DND-41 (cell line): ENCODE measurements around the gene PDIA2.

Experiments used
- ATAC-seq: fragments of 200-7000 bp; cut with Tn5 transposase; 3 replicates; pipeline ENCODE4 v1.9.1; 2021; ENCODE audit warnings: low read depth; ENCODE audit not compliant: insufficient read depth
- DNase-seq: peaks from one replicate; pipeline ENCODE4 v3.0.0-alpha.2; 2020
- H2AFZ ChIP-seq: 2 replicates; pipeline ENCODE4 v1.6.0; 2012; ENCODE audit warnings: low read depth, low read length
- H3K27ac ChIP-seq: 2 replicates; pipeline ENCODE4 v1.5.1; 2012; ENCODE audit warnings: low read length, inconsistent platforms
- H3K27me3 ChIP-seq: fragments of 200-600 bp; sonication (generic); 2 replicates; pipeline ENCODE4 v1.6.0; 2012; ENCODE audit warnings: low read length, mild to moderate bottlenecking, inconsistent platforms; ENCODE audit not compliant: insufficient read depth, poor library complexity
- H3K36me3 ChIP-seq: 2 replicates; pipeline ENCODE4 v1.5.1; 2012; ENCODE audit warnings: low read length, inconsistent platforms; ENCODE audit not compliant: insufficient read depth
- H3K4me1 ChIP-seq: 2 replicates; pipeline ENCODE4 v1.5.1; 2012; ENCODE audit warnings: mild to moderate bottlenecking, low read length; ENCODE audit not compliant: insufficient read depth
- H3K4me2 ChIP-seq: 2 replicates; pipeline ENCODE4 v1.6.0; 2012; ENCODE audit warnings: mild to moderate bottlenecking, moderate library complexity, low read length, inconsistent platforms; ENCODE audit not compliant: insufficient read depth
- H3K4me3 ChIP-seq, 2 experiments: fragments of 200-600 bp in 1 of 2; shearing (Covaris generic) in 1 of 2; 2 replicates each; pipeline ENCODE4 v1.5.1; 2012 to 2016; ENCODE audit warnings: inconsistent platforms in 2 of 2, low read length in 2 of 2, mild to moderate bottlenecking in 2 of 2, low read depth in 1 of 2, moderate library complexity in 1 of 2
- H3K79me2 ChIP-seq: 2 replicates; pipeline ENCODE4 v1.6.0; 2012; ENCODE audit warnings: low read length, inconsistent platforms; ENCODE audit not compliant: insufficient read depth
- H3K9ac ChIP-seq: 2 replicates; pipeline ENCODE4 v1.6.0; 2012; ENCODE audit warnings: low read depth, mild to moderate bottlenecking, inconsistent platforms, low read length, moderate library complexity
- H3K9me3 ChIP-seq: 2 replicates; pipeline ENCODE4 v1.5.1; 2012; ENCODE audit warnings: low read length, moderate library complexity, mild to moderate bottlenecking, inconsistent platforms; ENCODE audit not compliant: insufficient read depth, severe bottlenecking
- H4K20me1 ChIP-seq: 2 replicates; pipeline ENCODE4 v1.6.0; 2012; ENCODE audit warnings: low read length; ENCODE audit not compliant: insufficient read depth
- CTCF ChIP-seq: IDR thresholded peaks from 2 replicates; pipeline ENCODE4 v1.5.1; 2012; ENCODE audit warnings: borderline replicate concordance, low read length, moderate library complexity, mild to moderate bottlenecking; ENCODE audit not compliant: poor library complexity, severe bottlenecking; ENCODE audit errors: extremely low read depth
- EZH2 ChIP-seq: IDR thresholded peaks from 3 replicates; pipeline ENCODE4 v1.6.1; 2012; ENCODE audit warnings: borderline replicate concordance, low read depth, mild to moderate bottlenecking, moderate library complexity, low read length, inconsistent platforms; ENCODE audit not compliant: severe bottlenecking

Gene PDIA2

DNA sequence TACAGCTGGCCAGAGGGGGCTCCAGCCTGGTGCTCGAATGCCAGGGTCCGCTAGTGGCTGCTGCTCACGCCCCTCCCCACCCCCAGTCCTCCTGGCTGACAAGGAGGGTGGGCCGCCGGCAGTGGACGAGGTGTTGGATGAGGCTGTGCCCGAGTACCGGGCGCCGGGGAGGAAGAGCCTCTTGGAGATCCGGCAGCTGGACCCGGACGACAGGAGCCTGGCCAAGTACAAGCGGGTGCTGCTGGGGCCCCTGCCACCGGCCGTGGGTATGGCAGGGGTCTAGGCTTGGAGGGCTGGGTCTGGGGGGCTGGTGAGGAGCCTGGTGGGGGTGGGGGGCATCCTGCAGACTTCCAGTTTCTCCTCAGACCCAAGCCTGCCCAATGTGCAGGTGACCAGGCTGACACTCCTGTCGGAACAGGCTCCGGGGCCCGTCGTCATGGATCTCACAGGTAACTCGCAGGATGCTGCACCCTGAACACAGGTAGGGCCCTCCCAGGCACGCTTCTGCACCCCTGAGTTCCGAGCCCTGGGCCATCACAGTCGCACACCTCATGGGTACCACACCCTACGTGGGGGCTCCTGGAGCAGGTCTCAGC, 1.2 kb upstream of the PDIA2 start:
- H4K20me1 ChIP-seq = no peaks in the 10 kb centered on the region; the same call in 1 of the 2 replicates
- no peak overlapping the region for H3K4me2 ChIP-seq
- H3K4me1 ChIP-seq = peaks cover 3% of the 10 kb centered on the region; the same call in 1 of the 2 replicates
- TF ChIP-seq CTCF (no peak), EZH2 (no peak)
- H3K9ac ChIP-seq = no peak overlapping the region
- ATAC-seq (no peak), DNase-seq (no peak)
- no peaks in the 10 kb centered on the region for H3K27me3 ChIP-seq
- no peak overlapping the region for H3K27ac ChIP-seq
- H3K36me3 ChIP-seq = peaks cover 6% of the 10 kb centered on the region
- no peaks in the 10 kb centered on the region for H3K79me2 ChIP-seq
- no peak overlapping the region for H2AFZ ChIP-seq
- H3K4me3 ChIP-seq = no peak overlapping the region
- H3K9me3 ChIP-seq = no peaks in the 10 kb centered on the region

GRCh38 chr16:282491-282890, 473 bp upstream of the PDIA2 start:
- H3K9me3 ChIP-seq = no peaks in the 10 kb centered on the region

GRCh38 chr16:284204-285120, 1.5 kb downstream of the PDIA2 start:
- Histone ChIP-seq H3K4me3 (no peak overlapping the region), H2AFZ (no peak overlapping the region), H3K36me3 (peaks cover 32% of the 10 kb centered on the region), H3K4me1 (no peaks in the 10 kb centered on the region), H4K20me1 (peaks cover 5% of the 10 kb centered on the region; the same call in 1 of the 2 replicates), H3K27me3 (no peaks in the 10 kb centered on the region), H3K4me2 (no peak overlapping the region), H3K9me3 (no peaks in the 10 kb centered on the region), H3K27ac (no peak overlapping the region), H3K79me2 (no peaks in the 10 kb centered on the region), H3K9ac (no peak overlapping the region)
- no peak for DNase-seq
- ATAC-seq = no peak
- TF ChIP-seq CTCF = no peak

More at GRCh38 chr16:282491-282890, 473 bp upstream of the PDIA2 start:
- no peak overlapping the region for H3K9ac ChIP-seq
- H3K4me2 ChIP-seq = no peak overlapping the region
- H4K20me1 ChIP-seq = no peaks in the 10 kb centered on the region; the same call in 1 of the 2 replicates
- no peaks in the 10 kb centered on the region for H3K27me3 ChIP-seq
- peaks cover 13% of the 10 kb centered on the region for H3K36me3 ChIP-seq
- ATAC-seq = no peak
- no peak for DNase-seq
- H3K4me3 ChIP-seq = no peak overlapping the region
- peaks cover 3% of the 10 kb centered on the region; the same call in 1 of the 2 replicates for H3K4me1 ChIP-seq
- H2AFZ ChIP-seq = no peak overlapping the region
- no peaks in the 10 kb centered on the region for H3K79me2 ChIP-seq
- no peak overlapping the region for H3K27ac ChIP-seq
- TF ChIP-seq CTCF (no peak), EZH2 (no peak)
